HG02970 (cell line): ENCODE measurements around the gene ANKRD44.

ENCODE experiments used
- ATAC-seq: cut with Tn5 transposase; IDR thresholded peaks from one replicate; pipeline ENCODE4 v1.9.1; 2021; ENCODE audit warnings: mild to moderate bottlenecking, moderate library complexity, moderate number of reproducible peaks; ENCODE audit not compliant: unreplicated experiment, low FRiP score

The ANKRD44 gene

GRCh38 chr2:197322724-197323720, 12.4 kb upstream of the ANKRD44 start:
- ATAC-seq, result no peak

- no peak for ATAC-seq
These were observed 11.6 kb upstream of the ANKRD44 start for GRCh38 chr2:197322143-197322542.

GRCh38 chr2:197315371-197315770, 4.8 kb upstream of the ANKRD44 start:
- no peak for ATAC-seq

GRCh38 chr2:197312186-197312585, 1.6 kb upstream of the ANKRD44 start:
- no peak for ATAC-seq

DNA sequence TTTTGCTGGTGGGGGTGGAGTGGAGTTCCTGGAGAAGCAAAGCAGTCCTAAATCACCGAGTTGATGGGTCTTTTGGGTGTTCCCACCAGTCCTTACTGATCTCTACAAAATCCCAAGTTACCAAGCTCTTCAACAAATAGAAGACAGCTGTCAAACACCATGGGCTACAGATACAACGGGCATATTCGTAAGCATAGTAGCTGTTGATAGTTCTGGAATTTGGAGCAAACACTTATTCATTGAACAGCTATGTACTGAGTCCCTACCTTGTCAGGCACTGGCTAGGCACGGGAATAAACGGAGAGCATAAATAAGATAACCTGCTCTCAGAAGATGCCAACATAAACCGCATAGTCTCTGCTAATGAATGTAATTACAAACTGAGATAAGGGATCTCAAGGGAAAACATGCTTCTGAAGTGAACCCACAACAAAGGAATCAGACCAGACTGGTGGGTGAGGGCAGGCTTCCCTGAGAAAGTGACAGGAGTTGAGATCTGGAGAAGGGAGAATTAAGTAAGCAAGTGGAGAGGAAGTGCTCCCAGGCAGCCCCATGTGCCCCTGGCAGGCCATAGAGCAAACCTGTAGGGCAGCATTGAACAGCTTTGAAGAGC, 947 bp upstream of the ANKRD44 start:
- ATAC-seq, result no peak

DNA sequence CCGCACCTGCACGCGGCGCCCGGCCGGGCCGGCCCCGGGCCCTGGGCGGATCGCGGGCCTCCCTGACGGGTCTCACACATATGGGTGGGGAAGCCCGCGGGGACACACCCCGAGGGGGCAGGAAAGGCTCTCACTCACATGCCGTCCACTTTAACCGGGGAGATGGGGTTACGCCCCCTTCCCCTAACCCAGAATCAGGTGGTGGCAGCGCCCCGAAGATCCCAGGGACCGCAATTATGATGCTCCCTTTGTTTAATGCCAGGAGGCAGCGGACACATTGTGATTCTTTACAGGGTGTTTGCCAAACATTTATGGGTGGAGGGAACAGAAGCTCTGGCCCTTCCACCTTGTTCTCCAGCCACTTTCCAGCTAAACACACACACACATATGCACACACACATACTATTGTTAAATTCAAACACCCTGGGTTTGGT, 424 bp upstream of the ANKRD44 start:
- ATAC-seq, result no peak

DNA sequence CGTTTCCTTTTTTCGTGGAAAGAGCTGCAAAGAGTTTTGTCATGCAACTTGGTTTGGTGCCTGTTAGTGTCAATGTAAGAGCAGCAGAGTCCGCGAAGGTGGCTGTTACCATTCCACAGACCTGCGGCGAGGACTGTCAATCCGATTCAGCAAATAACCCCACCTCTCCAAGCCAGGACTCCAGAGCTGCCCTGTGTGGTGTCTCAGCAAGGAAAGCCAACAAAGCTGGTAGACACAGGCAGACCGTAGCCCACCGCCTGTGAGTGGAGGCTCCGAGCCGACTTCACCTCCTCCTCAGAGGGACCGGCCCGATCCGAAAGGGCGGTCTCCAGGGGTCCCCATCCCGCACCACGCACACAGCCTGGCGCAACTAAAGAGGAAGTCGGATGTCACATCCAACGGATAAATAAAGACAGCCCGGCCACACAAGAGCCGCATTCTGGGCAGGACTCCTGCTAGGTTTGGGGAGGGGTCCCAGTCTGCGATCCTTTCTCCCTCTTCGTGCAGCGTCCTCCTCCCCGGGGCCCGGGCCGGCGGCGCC, 819 bp downstream of the ANKRD44 start:
- no peak for ATAC-seq

DNA sequence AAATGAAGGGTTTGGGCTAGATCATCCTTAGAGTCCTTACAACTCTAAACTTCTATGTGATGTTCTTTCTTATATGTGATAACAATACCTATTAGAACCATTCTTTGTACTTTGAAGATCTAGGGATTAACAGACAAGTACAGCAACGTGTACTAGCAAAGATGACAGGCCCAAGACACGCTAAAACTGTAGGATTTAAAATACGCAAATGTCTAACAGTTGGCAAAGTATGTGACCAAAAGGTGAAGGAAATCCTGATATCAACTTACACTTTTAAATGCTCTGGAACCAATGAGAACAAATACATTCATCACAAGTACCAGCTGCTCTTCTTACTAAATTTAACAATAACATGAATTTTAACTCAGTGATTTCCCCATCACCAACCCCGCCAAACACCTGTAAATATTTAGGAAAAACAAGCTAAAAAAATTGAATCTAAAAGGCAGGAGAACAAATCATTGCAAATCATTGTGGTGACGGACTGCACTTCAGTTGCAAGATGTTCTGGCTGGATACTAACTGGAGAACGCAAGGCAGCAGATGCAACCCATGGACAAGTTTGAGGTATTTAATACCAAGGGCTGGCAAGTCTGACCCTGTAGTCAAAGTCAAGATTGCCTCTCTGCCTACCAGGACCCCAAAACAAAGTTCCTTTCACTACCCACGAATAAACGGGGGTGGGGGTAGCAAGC, 1.4 kb downstream of the ANKRD44 start:
- ATAC-seq, result no peak

DNA sequence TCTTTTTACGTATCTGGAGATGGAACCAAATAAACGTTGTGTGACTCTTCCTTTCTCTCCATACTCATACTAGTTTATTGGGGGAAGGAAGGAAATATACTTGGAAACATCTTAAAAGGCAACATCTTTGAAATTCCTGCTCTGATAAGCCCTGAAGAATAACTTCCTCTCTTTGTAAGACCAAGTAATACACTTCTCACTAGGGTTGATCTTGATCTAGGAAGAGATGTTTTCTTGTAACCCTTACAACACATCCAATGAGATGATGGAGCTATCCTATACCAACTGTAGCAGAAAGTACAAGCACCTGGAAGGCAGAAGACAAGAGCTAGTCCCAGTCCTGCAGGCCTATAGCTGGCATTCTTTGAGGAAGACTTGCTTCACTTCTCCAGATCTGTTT, 2.0 kb downstream of the ANKRD44 start:
- no peak for ATAC-seq

GRCh38 chr2:197307933-197308521, 2.6 kb downstream of the ANKRD44 start:
- no peak for ATAC-seq

GRCh38 chr2:197307236-197307932, 3.2 kb downstream of the ANKRD44 start:
- ATAC-seq, result no peak

DNA sequence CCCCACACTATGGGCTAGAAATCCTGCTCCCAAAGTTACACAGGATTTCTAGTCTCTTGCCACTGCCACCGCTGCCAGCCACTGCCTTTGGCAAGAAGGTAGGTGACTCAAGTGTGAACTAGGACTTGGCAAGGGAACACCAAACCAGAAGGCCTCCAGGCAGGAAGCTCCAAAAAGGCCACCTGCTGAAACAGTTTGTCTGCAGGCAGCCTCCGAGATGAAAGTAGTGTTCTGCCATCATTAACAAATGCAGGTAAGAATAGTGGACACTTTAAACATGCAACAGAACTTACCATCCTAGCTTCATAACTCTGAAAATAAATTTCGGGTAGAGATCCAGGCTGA, 3.9 kb downstream of the ANKRD44 start:
- no peak for ATAC-seq

GRCh38 chr2:197306024-197306695, 4.4 kb downstream of the ANKRD44 start:
- no peak for ATAC-seq

DNA sequence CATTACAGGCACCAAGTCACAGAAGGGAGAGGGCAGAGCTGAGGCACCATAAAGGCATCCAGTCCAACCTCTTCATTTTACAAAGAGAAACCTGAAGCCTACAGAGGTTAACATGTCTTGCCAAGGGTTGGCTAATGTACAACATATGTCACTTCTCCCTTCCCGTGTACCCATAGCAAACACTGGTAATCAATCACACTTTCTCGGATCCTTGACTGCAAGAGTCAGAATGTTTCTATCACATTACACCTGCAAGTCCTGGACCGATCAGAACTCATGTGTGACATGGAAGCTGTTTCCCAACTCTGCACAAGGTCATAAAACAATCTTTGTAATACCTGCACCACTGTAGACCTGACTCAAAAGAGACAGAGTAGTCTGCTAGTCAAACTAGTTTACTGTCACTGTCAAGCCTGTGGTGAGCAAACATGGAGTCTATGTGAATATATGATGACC, 6.0 kb downstream of the ANKRD44 start:
- no peak for ATAC-seq

DNA sequence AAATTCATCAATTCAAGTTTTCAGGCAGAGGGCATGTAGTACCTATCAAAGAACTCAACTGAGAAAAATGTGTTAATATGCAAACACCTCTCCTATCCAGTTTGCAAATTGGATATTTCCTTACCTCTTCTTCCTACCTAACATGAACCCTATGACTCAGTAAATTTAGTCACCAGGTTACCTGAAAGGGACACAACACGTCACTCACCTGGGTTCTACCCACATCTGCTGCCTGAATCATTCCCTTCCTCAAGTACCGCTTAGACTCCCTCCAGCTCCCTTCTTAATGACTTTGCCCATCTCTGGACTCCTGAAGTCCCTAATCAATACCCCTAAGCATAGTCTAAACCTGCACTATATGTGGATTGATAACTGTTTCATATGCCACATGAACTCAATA, 10.4 kb downstream of the ANKRD44 start:
- ATAC-seq, result no peak

DNA sequence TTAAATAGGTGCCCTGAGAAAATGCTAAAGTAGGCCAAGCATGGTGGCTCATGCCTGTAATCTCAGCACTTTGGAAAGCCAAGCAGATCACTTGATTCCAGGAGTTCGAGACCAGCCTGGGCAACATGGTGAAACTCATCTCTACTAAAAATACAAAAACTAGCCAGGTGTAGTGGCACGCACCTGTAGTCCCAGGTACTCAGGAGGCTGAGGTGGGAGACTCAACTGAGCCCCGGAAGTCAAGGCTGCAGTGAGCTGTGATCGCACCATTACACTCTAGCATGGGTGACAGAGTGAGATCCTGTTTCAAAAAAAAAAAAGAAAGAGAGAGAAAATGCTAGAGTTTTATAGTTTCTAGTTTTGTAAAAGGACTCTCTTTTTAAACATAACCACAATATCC, 12.0 kb downstream of the ANKRD44 start:
- ATAC-seq, result no peak

GRCh38 chr2:197297772-197298318, 12.7 kb downstream of the ANKRD44 start:
- no peak for ATAC-seq

- ATAC-seq, result no peak
These were observed 13.3 kb downstream of the ANKRD44 start for GRCh38 chr2:197297266-197297665.

GRCh38 chr2:197296835-197297234, 13.7 kb downstream of the ANKRD44 start:
- ATAC-seq, result no peak
